HG03095 (cell line): Measurements from ENCODE around the gene OR2V2.
"Not testable (repeated sequence)": the region's sequence is repeated elsewhere in the genome, so short reads cannot be mapped to it uniquely, and the experiment has no call there.

Experiments used
- ATAC-seq: cut with Tn5 transposase; IDR thresholded peaks from one replicate; pipeline ENCODE4 v1.9.1; 2021; ENCODE audit warnings: moderate library complexity; ENCODE audit not compliant: unreplicated experiment

OR2V2 gene

GRCh38 chr5:181142054-181142453 is 5.3 kb upstream of the OR2V2 start:
- ATAC-seq, result no peak

- ATAC-seq, result no peak
Measured at GRCh38 chr5:181145133-181145532, 2.3 kb upstream of the OR2V2 start.

GRCh38 chr5:181149355-181149754 is 2.0 kb downstream of the OR2V2 start:
- ATAC-seq, result no peak

- peak; percentile 75 for ATAC-seq
Measured at GRCh38 chr5:181149806-181150733, 2.7 kb downstream of the OR2V2 start.

GRCh38 chr5:181151146-181151545 is 3.8 kb downstream of the OR2V2 start:
- ATAC-seq, result no peak

- no peak for ATAC-seq
Measured at GRCh38 chr5:181152406-181152805, 5.0 kb downstream of the OR2V2 start.

GRCh38 chr5:181153814-181154213 is 6.4 kb downstream of the OR2V2 start:
- no peak for ATAC-seq

- no peak for ATAC-seq
Measured at GRCh38 chr5:181156758-181157157, 9.4 kb downstream of the OR2V2 start.

GRCh38 chr5:181158869-181159268 is 11.5 kb downstream of the OR2V2 start:
- ATAC-seq, result no peak

GRCh38 chr5:181159286-181160151 is 12.1 kb downstream of the OR2V2 start:
- ATAC-seq, result peak; percentile 59

GRCh38 chr5:181160152-181160754 is 12.9 kb downstream of the OR2V2 start:
- ATAC-seq, result peak; percentile 43

GRCh38 chr5:181160755-181161533 is 13.6 kb downstream of the OR2V2 start:
- ATAC-seq, result not testable (repeated sequence)

GRCh38 chr5:181161534-181162175 is 14.3 kb downstream of the OR2V2 start:
- ATAC-seq, result no peak

- ATAC-seq, result no peak
Measured at GRCh38 chr5:181163487-181164075, 16.2 kb downstream of the OR2V2 start.

- ATAC-seq, result no peak
Measured at GRCh38 chr5:181164076-181164952, 16.9 kb downstream of the OR2V2 start.

- no peak for ATAC-seq
Measured at GRCh38 chr5:181166812-181167733, 19.7 kb downstream of the OR2V2 start.

- no peak for ATAC-seq
Measured at GRCh38 chr5:181167814-181168488, 20.6 kb downstream of the OR2V2 start.
